Peyer's patch (tissue), 4 donors: Measurements from ENCODE around the gene ITGB4.

Source experiments
- CTCF ChIP-seq, 6 experiments: fragments of 450-650 bp in 4 of 6; fragments of 200-600 bp in 2 of 6; sonication (generic) in 1 of 6; IDR thresholded peaks; one replicate each; pipeline ENCODE4 v1.5.1; 2017 to 2019; ENCODE audit warnings: antibody characterized with exemption in 6 of 6, mild to moderate bottlenecking in 3 of 6, moderate library complexity in 1 of 6
- POLR2A ChIP-seq, 2 donors: fragments of 450-650 bp; IDR thresholded peaks; one replicate each; pipeline ENCODE4 v1.5.1; 2017; ENCODE audit warnings: antibody characterized with exemption in 2 of 2, mild to moderate bottlenecking in 2 of 2, moderate library complexity in 2 of 2

- TF ChIP-seq CTCF (IDR thresholded peaks at IDR 0.05) (no peak), POLR2A (IDR thresholded peaks at IDR 0.05) (no peak)
Measured at GRCh38 chr17:75795820-75796607, 74.8 kb downstream of the ITGB4 start.
